Measurements from ENCODE around the gene AQP10. TPM values are rescaled to one million over a fixed set of nuclear protein-coding genes. Genes with fewer than 3 reads are reported as not detected.
"Not testable (repeated sequence)": the region's sequence is repeated elsewhere in the genome, so short reads cannot be mapped to it uniquely, and the experiment has no call there.

The AQP10 gene
- polyA plus RNA-seq, 1 donor (not counting 4 experiments of a cell fraction or from before 2014, with no cell fraction given): 0.85 TPM

DNA sequence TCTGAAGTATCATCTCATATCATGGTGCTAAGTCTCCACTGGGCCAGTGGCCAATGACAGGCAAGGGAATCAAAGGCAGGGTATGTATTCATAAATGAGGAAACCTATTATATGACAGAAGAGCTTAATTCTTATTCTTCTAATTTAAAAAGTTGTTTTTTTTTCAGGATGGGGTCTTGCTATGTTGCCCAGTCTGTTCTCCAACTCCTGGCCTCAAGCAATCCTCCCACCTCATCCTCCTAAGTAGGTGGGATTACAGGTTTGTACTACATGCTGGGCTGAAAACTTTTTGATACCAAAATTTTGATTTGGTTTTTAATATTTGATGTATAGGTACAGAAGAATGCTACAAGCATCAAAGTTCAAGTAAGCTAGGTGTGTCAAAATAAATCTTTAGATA, 39.4 kb downstream of the AQP10 start:
- no peak overlapping the region for H2AFZ ChIP-seq (ENCODE audit: control insufficient read depth, low read length)
- H3K4me1 ChIP-seq (ENCODE audit: control insufficient read depth, extremely low read depth, insufficient read depth, low read length): peaks cover 2% of the 10 kb centered on the region
- H3K9me1 ChIP-seq (ENCODE audit: control insufficient read depth, extremely low read depth, insufficient read depth, low read length): no peaks in the 10 kb centered on the region
- H3K36me3 ChIP-seq (ENCODE audit: control insufficient read depth in 2 of 2, extremely low read depth in 1 of 2, insufficient read depth in 2 of 2, low read length in 2 of 2): no peaks in the 10 kb centered on the region
- DNase-seq (ENCODE audit: low read depth, low spot score) (no peak), FAIRE-seq (no peak)
- no peaks in the 10 kb centered on the region for H4K20me1 ChIP-seq (ENCODE audit: control insufficient read depth, extremely low read depth, insufficient read depth, low read length)
- H3K4me2 ChIP-seq (ENCODE audit: control insufficient read depth, extremely low read depth, insufficient read depth, low read depth, low read length): no peak overlapping the region
- H3K9ac ChIP-seq (ENCODE audit: control insufficient read depth, extremely low read depth, insufficient read depth, low read length): no peak overlapping the region
- no peaks in the 10 kb centered on the region for H3K9me3 ChIP-seq (ENCODE audit: control insufficient read depth, low read depth, low read length)
- dilution Hi-C loops (cut with MboI; ENCODE audit: extremely low pct_ligation_motif_present, low sequenced_read_pairs): no loop called here
- H3K27ac ChIP-seq (ENCODE audit: control insufficient read depth, insufficient read depth, low read length): no peak overlapping the region
- H3K79me2 ChIP-seq (ENCODE audit: control insufficient read depth, insufficient read depth, low read length): no peaks in the 10 kb centered on the region
- H3K4me3 ChIP-seq (ENCODE audit: control insufficient read depth in 2 of 3, extremely low read depth in 1 of 3, insufficient read depth in 2 of 3, low read depth in 1 of 3, low read length in 3 of 3): no peak overlapping the region
- no peak for TF ChIP-seq EZH2 (IDR thresholded peaks at IDR 0.05; ENCODE audit: low read length)
- TF ChIP-seq, protein P1, sequence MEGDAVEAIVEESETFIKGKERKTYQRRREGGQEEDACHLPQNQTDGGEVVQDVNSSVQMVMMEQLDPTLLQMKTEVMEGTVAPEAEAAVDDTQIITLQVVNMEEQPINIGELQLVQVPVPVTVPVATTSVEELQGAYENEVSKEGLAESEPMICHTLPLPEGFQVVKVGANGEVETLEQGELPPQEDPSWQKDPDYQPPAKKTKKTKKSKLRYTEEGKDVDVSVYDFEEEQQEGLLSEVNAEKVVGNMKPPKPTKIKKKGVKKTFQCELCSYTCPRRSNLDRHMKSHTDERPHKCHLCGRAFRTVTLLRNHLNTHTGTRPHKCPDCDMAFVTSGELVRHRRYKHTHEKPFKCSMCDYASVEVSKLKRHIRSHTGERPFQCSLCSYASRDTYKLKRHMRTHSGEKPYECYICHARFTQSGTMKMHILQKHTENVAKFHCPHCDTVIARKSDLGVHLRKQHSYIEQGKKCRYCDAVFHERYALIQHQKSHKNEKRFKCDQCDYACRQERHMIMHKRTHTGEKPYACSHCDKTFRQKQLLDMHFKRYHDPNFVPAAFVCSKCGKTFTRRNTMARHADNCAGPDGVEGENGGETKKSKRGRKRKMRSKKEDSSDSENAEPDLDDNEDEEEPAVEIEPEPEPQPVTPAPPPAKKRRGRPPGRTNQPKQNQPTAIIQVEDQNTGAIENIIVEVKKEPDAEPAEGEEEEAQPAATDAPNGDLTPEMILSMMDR (optimal IDR thresholded peaks at IDR 0.05 in 1 of 3, IDR thresholded peaks at IDR 0.05 in 1 of 3, conservative IDR thresholded peaks at IDR 0.05 in 1 of 3; ENCODE audit: extremely low read depth in 1 of 3, insufficient read depth in 2 of 3, low read length in 3 of 3): no peak
- no peaks in the 10 kb centered on the region for H3K27me3 ChIP-seq (ENCODE audit: control insufficient read depth, extremely low read depth, insufficient read depth, low read length)

DNA sequence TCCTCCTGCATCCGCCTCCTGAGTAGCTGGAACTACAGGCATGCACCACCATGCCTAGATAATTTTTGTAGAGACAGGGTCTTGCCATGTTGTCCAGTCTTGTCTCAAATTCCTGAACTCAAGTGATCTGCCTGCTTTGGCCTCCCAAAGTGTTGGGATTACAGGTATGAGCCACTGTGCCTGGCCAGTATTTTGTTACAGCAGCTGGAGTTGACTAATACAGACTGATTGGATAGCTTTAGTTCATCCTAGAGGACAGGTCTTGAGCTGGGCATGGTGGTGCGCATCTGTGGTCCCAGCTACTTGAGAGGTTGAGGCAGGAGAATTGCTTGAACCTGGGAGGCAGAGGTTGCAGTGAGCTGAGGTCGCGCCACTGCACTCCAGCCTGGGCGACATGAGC, 40.0 kb downstream of the AQP10 start:
- H3K9me1 ChIP-seq (ENCODE audit: control insufficient read depth, extremely low read depth, insufficient read depth, low read length); H3K4me2 ChIP-seq (ENCODE audit: control insufficient read depth, extremely low read depth, insufficient read depth, low read depth, low read length); H3K79me2 ChIP-seq (ENCODE audit: control insufficient read depth, insufficient read depth, low read length); H2AFZ ChIP-seq (ENCODE audit: control insufficient read depth, low read length); H3K9me3 ChIP-seq (ENCODE audit: control insufficient read depth, low read depth, low read length); DNase-seq (ENCODE audit: low read depth, low spot score); H3K27ac ChIP-seq (ENCODE audit: control insufficient read depth, insufficient read depth, low read length); dilution Hi-C loops (cut with MboI; ENCODE audit: extremely low pct_ligation_motif_present, low sequenced_read_pairs); H3K36me3 ChIP-seq (ENCODE audit: control insufficient read depth in 2 of 2, extremely low read depth in 1 of 2, insufficient read depth in 2 of 2, low read length in 2 of 2); H3K4me3 ChIP-seq (ENCODE audit: control insufficient read depth in 2 of 3, extremely low read depth in 1 of 3, insufficient read depth in 2 of 3, low read depth in 1 of 3, low read length in 3 of 3); H3K9ac ChIP-seq (ENCODE audit: control insufficient read depth, extremely low read depth, insufficient read depth, low read length); H3K27me3 ChIP-seq (ENCODE audit: control insufficient read depth, extremely low read depth, insufficient read depth, low read length); FAIRE-seq; H4K20me1 ChIP-seq (ENCODE audit: control insufficient read depth, extremely low read depth, insufficient read depth, low read length); H3K4me1 ChIP-seq (ENCODE audit: control insufficient read depth, extremely low read depth, insufficient read depth, low read length): not testable (repeated sequence)

DNA sequence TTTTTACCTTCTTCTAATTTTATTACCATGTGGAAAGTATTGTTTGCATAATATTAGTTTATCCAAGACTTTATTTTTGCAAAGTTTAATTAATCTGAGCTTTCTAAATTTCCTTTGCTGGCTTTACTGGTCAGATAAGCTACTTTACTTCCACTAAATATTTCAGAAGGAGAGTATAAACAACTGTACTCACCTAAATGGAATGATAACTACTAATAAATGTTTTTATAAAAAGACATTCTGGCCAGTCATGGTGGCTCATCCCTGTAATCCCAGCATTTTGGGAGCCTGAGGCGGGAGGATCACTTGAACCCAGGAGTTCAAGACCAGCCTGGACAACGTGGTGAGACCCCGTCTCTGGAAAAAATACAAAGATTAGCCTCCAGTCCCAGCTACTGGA, 40.5 kb downstream of the AQP10 start:
- no peak overlapping the region for H3K9ac ChIP-seq (ENCODE audit: control insufficient read depth, extremely low read depth, insufficient read depth, low read length)
- no peaks in the 10 kb centered on the region for H3K9me3 ChIP-seq (ENCODE audit: control insufficient read depth, low read depth, low read length)
- H4K20me1 ChIP-seq (ENCODE audit: control insufficient read depth, extremely low read depth, insufficient read depth, low read length): no peaks in the 10 kb centered on the region
- FAIRE-seq: no peak
- H3K4me2 ChIP-seq (ENCODE audit: control insufficient read depth, extremely low read depth, insufficient read depth, low read depth, low read length): no peak overlapping the region
- H3K9me1 ChIP-seq (ENCODE audit: control insufficient read depth, extremely low read depth, insufficient read depth, low read length): no peaks in the 10 kb centered on the region
- TF ChIP-seq, protein P1 (optimal IDR thresholded peaks at IDR 0.05 in 1 of 3, IDR thresholded peaks at IDR 0.05 in 1 of 3, conservative IDR thresholded peaks at IDR 0.05 in 1 of 3; ENCODE audit: extremely low read depth in 1 of 3, insufficient read depth in 2 of 3, low read length in 3 of 3): no peak
- TF ChIP-seq EZH2 (IDR thresholded peaks at IDR 0.05; ENCODE audit: low read length): no peak
- dilution Hi-C loops (cut with MboI; ENCODE audit: extremely low pct_ligation_motif_present, low sequenced_read_pairs): no loop called here
- no peaks in the 10 kb centered on the region for H3K4me1 ChIP-seq (ENCODE audit: control insufficient read depth, extremely low read depth, insufficient read depth, low read length)
- H3K79me2 ChIP-seq (ENCODE audit: control insufficient read depth, insufficient read depth, low read length): no peaks in the 10 kb centered on the region
- no peak for DNase-seq (ENCODE audit: low read depth, low spot score)
- no peak overlapping the region for H3K4me3 ChIP-seq (ENCODE audit: control insufficient read depth in 2 of 3, extremely low read depth in 1 of 3, insufficient read depth in 2 of 3, low read depth in 1 of 3, low read length in 3 of 3)
- no peak overlapping the region for H3K27ac ChIP-seq (ENCODE audit: control insufficient read depth, insufficient read depth, low read length)
- H2AFZ ChIP-seq (ENCODE audit: control insufficient read depth, low read length): no peak overlapping the region
- no peaks in the 10 kb centered on the region for H3K27me3 ChIP-seq (ENCODE audit: control insufficient read depth, extremely low read depth, insufficient read depth, low read length)
- no peaks in the 10 kb centered on the region for H3K36me3 ChIP-seq (ENCODE audit: control insufficient read depth in 2 of 2, extremely low read depth in 1 of 2, insufficient read depth in 2 of 2, low read length in 2 of 2)

Data from keratinocyte (primary cell).